Right renal pelvis (tissue), 4 donors: ENCODE data around the gene LTA. TPM values are rescaled to one million over a fixed set of nuclear protein-coding genes. Genes with fewer than 3 reads are reported as not detected.
A peak's percentile ranks its signal among the peaks of the same experiment; 100 is the strongest.

Experiments
- DNase-seq, 4 donors: peaks; one replicate each; pipeline ENCODE4 v3.0.0-alpha.2; 2013; ENCODE audit warnings: low read depth in 4 of 4, low spot score in 3 of 4, missing footprints in 1 of 4
- polyA plus RNA-seq, 4 donors: library from polyadenylated mRNA; unstranded; fragments of 120-200 nt; gene quantifications; one replicate each; pipeline ENCODE4 v1.2.1, GENCODE V29; 2013; ENCODE audit not compliant: insufficient read length in 4 of 4

Gene LTA
- polyA plus RNA-seq, 4 donors: 0.22 to 0.45 (median 0.34) TPM

DNA sequence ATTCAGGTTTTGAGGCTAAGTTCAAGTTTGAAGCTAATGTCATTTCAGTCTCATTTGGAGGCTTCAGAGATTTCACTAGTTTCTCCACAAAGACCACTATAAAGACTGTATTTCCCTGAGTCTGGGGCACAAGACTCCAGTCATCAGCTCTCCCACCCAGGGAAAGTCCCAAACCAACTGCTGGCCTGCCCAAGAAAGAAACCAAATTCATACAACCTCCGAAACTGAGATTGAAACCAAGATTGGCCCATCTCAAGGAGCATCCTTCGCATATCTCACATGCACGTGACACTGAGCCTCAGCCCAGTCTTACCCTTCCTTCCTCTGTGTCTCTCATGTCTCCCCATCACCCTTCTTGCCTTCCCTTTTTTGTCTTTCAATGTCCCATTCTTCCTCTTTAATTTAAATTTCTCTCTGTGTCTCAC, 3.5 kb upstream of the LTA start:
- no peak for DNase-seq

- no peak for DNase-seq
These were observed 2.1 kb upstream of the LTA start for GRCh38 chr6:31569861-31570536.

- no peak for DNase-seq
These were observed 1.4 kb downstream of the LTA start for GRCh38 chr6:31573239-31574105.

GRCh38 chr6:31574106-31575061, 2.3 kb downstream of the LTA start:
- DNase-seq: no peak

GRCh38 chr6:31575335-31575901, 3.3 kb downstream of the LTA start, which contains the start of gene TNF:
TSS of gene TNF (plus strand) at chr6:31575565. CDS start at chr6:31575742, 177 bp downstream.
- no peak for DNase-seq

DNA sequence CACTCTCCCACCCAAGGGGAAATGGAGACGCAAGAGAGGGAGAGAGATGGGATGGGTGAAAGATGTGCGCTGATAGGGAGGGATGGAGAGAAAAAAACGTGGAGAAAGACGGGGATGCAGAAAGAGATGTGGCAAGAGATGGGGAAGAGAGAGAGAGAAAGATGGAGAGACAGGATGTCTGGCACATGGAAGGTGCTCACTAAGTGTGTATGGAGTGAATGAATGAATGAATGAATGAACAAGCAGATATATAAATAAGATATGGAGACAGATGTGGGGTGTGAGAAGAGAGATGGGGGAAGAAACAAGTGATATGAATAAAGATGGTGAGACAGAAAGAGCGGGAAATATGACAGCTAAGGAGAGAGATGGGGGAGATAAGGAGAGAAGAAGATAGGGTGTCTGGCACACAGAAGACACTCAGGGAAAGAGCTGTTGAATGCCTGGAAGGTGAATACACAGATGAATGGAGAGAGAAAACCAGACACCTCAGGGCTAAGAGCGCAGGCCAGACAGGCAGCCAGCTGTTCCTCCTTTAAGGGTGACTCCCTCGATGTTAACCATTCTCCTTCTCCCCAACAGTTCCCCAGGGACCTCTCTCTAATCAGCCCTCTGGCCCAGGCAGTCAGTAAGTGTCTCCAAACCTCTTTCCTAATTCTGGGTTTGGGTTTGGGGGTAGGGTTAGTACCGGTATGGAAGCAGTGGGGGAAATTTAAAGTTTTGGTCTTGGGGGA, 4.0 kb downstream of the LTA start:
- DNase-seq: no peak

GRCh38 chr6:31576897-31577578, 4.9 kb downstream of the LTA start:
- no peak for DNase-seq

DNA sequence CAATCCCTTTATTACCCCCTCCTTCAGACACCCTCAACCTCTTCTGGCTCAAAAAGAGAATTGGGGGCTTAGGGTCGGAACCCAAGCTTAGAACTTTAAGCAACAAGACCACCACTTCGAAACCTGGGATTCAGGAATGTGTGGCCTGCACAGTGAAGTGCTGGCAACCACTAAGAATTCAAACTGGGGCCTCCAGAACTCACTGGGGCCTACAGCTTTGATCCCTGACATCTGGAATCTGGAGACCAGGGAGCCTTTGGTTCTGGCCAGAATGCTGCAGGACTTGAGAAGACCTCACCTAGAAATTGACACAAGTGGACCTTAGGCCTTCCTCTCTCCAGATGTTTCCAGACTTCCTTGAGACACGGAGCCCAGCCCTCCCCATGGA, 5.5 kb downstream of the LTA start:
- DNase-seq: no peak

GRCh38 chr6:31578184-31579118, 6.4 kb downstream of the LTA start:
- DNase-seq: no peak

GRCh38 chr6:31579119-31579505, 7.0 kb downstream of the LTA start:
- no peak for DNase-seq

DNA sequence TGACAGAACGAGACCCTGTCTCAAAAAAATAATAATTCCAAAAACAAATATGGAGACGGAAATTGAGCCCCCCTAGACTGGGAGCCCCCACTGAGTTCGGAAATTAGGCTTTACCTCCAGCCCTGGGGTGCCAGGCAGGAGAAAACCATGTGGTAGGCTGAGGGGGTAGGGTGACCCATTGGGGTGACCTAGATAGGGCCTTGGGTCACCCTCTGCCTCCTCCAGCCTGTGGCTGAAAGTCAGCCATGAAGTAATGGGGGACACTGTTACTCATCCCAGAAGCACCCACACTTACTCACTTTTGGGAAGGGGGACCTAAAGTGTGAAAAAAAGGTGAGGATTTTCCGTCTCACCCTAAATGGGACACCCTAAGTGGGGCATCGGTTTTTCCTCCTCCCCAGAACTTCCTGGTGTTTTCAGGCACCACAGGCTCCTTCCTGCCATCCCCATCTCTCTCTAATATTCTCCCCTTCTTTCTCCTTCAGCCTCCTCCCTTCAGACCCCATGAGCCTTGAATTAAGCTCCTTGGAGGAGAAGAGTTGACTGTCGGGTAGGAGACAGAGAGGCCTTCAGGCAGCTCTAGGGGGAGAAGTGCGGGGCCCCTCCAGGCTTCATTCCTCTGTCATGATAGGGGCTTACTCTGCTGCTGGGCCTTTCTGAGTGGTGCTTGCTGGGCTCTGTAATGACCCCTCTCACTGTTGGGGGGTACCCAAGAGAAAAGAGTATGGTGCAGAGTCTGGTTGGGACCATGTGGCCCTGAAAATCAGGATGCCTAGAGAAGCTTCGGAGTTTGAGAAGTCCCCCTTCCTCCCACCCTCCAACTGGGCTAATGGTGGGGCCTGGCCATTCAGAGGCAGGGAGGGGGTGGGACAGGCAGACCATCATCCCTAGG, 7.7 kb downstream of the LTA start:
- DNase-seq: no peak

DNA sequence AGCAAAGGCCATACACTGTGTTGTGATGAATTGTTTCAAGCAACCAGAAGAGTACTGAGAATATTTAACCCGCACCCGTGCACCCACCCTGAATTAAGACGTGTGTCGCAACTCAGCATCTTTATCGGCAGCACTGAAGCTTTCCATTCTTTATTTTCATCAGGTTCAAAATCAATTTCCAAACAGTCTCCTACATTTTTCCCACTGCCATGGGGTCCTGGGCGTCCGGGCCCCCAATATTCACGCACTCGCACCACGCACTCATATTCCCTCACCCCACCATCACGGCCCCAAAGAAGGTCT, 8.3 kb downstream of the LTA start:
- DNase-seq: no peak

DNA sequence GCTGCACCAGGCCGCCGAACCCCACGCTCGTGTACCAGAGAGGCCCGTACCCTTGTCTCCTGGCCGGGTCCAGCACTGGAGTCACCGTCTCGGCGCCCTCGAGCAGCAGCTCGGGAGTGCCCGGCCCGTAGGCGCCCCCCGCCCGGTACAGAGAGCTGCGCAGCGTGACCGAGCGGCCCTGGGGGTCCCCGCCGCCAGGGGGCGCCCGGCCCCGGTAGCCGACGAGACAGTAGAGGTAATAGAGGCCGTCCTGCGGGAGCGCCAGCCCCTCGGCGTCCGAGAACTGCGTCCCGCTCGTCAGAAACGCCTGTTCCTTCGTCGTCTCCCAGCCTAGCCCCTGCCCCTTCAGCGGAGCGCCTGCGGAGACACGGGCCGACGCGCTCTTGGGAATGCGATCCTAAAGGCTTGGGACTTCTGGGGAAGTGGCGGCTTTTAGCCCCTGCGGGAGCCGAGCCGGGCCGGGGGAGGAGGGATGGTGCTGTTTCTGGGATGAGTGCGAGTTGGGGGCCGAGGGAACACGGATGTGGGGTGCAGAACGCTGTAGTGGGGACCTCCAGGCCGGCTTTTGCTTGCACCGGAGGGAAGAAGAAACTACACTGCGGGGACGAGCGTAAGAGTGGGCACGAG, 8.8 kb downstream of the LTA start:
- peak; percentile 72 to 83 (median 74) for DNase-seq

DNA sequence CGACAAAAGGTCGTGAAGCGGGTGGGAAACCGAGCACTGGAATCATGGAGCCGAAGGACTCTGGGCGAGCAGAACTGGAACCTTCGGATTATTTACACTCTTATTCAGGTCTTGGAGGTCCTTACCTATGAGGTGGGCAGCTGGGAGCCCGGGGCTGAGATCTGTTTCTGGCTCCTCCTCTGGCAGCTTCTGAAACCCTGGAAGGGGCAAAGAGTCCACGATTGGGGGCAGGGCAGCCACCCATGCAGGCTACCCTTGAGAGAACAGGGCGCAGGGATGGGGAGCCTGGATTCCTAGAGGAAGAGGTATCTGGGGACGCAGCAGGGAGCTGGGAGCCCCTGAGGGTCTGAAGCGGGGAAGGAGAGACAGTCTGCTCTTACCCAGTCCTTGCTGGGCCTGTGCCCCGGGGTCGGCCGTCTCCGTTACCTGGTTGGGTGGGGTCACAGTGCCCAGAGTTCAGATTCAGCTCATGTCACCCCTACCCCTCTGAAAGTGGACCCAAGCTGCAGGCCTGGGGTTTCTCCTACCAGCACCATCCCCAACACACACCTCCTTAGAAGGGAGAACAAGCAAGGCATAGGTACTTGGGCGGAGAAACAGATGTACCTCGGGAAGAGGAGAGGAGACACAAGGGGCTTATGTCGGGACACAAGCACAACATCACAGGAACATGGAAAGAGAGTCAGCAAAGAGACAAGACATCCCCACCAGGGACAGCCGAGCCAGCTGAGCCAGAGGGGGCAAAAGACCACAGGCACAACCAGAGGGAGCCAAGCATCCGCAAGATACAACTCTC, 9.5 kb downstream of the LTA start:
- peak in 1 of 4 donors; percentile 12 for DNase-seq

DNA sequence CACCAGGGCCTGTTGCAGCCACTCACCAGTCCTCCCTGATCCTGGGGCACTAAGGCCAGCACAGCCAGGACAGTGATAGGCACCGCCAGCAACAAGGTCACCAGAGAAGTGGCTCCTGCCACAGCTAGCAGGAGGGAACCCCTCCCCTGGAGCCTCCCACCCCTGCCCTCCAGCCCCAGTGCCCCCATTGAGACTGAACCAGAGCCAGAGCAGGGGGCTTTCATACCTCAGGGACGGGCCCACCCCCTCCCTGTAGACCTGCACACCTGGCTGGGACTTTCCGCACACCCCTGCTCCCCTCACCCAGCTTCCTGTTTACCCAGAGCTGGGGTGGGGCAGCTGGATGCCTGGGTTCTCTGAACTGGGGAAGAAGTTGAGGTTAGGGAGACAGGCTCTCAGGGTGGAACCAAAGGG, 10.1 kb downstream of the LTA start, which contains the start of gene LTB:
TSS of gene LTB (minus strand) at position 195 of the 414 bp plus-strand sequence. CDS start at position 188, 7 bp downstream.
- DNase-seq: no peak

GRCh38 chr6:31585491-31585890, 13.4 kb downstream of the LTA start:
- no peak for DNase-seq
